Measurements from ENCODE around the gene NEIL1.
"Not testable (repeated sequence)": the region's sequence is repeated elsewhere in the genome, so short reads cannot be mapped to it uniquely, and the experiment has no call there.

The NEIL1 gene

GRCh38 chr15:75383986-75384385 is 37.1 kb downstream of the NEIL1 start:
- DNase-seq: not testable (repeated sequence)

- no peak for DNase-seq
These were observed 43.0 kb downstream of the NEIL1 start for GRCh38 chr15:75389791-75390382.

GRCh38 chr15:75397494-75397893 is 50.7 kb downstream of the NEIL1 start:
- no peak for DNase-seq

DNA sequence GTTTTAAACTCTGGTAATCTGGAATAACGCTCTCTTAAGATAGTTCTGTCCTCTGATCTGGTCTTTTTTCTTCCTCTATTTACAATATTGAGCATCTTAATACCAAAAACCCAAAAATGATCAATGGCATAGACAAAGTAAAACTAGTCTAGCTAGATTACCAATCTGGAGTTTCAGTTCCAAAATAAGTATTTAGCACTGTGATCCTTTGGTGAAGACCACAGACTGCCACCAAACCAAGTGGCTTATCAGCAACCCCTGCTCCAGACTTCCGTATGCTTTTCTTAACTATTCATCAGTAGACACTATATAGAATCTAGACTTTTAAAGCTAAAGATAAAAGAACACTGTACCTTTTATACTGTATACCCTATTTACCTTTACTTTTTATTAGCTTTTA is 57.1 kb downstream of the NEIL1 start:
- no peak for DNase-seq

All from 8988T (cell line).